CD4-positive, alpha-beta T cell (primary cell): Measurements from ENCODE around the gene ZNF423. TPM values are rescaled to one million over a fixed set of nuclear protein-coding genes. Genes with fewer than 3 reads are reported as not detected.

Experiments used
- ATAC-seq: fragments of 200-7000 bp; cut with Tn5 transposase; one replicate; pipeline ENCODE4 v1.10.0; 2022; ENCODE audit warnings: mild to moderate bottlenecking; ENCODE audit not compliant: poor library complexity
- CTCF ChIA-PET: fragments of 350-600 bp; sonication (Branson Sonifier 250); formaldehyde crosslinking; loops from one replicate; lab custom pipeline; 2021; ENCODE audit warnings: antibody characterized with exemption, inconsistent platforms; lab: Charles Lee
- POLR2A ChIA-PET: fragments of 350-600 bp; sonication (Branson Sonifier 250); formaldehyde crosslinking; loops from one replicate; lab custom pipeline; 2021; ENCODE audit warnings: antibody characterized with exemption, inconsistent platforms; lab: Charles Lee
- DNase-seq, 14 experiments: peaks; one replicate each; pipeline ENCODE4 v3.0.0-alpha.2; 2013 to 2020; ENCODE audit warnings: mixed read lengths in 2 of 14
- H3K27ac ChIP-seq, 2 donors: one replicate each; pipeline versions ENCODE4 v1.5.1 to v1.7.0; 2013; ENCODE audit warnings: low read length in 2 of 2, low read depth in 1 of 2, mild to moderate bottlenecking in 1 of 2
- H3K27me3 ChIP-seq, 2 experiments: 1 replicate in 1 of 2; 2 replicates in 1 of 2; pipeline versions ENCODE4 v1.6.1 to v1.7.0; 2013; ENCODE audit warnings: low read length in 2 of 2, control low read depth in 1 of 2, mild to moderate bottlenecking in 1 of 2, moderate library complexity in 1 of 2; ENCODE audit not compliant: insufficient read depth in 2 of 2, control insufficient read depth in 1 of 2
- H3K36me3 ChIP-seq: one replicate; pipeline ENCODE4 v1.6.1; 2013; ENCODE audit warnings: low read length, control low read depth; ENCODE audit not compliant: insufficient read depth
- H3K4me1 ChIP-seq: one replicate; pipeline ENCODE4 v1.6.1; 2013; ENCODE audit warnings: low read length, control low read depth; ENCODE audit not compliant: insufficient read depth
- H3K4me3 ChIP-seq: one replicate; pipeline ENCODE4 v1.5.1; 2013; ENCODE audit warnings: mild to moderate bottlenecking, low read length, moderate library complexity
- H3K9me3 ChIP-seq, 2 experiments: 1 replicate in 1 of 2; 2 replicates in 1 of 2; pipeline versions ENCODE4 v1.6.1 to v1.7.0; 2013; ENCODE audit warnings: low read length in 2 of 2, mild to moderate bottlenecking in 2 of 2, control low read depth in 1 of 2, moderate library complexity in 1 of 2; ENCODE audit not compliant: control insufficient read depth in 1 of 2, insufficient read depth in 1 of 2
- H3K27ac Mint-ChIP-seq: one replicate; pipeline ENCODE4 v1.8.0; 2020; ENCODE audit warnings: mixed read lengths
- H3K27me3 Mint-ChIP-seq: one replicate; pipeline ENCODE4 v1.8.0; 2021; ENCODE audit warnings: mixed read lengths
- H3K36me3 Mint-ChIP-seq: one replicate; pipeline ENCODE4 v1.8.0; 2021; ENCODE audit warnings: low read depth, mixed read lengths
- H3K4me1 Mint-ChIP-seq: one replicate; pipeline ENCODE4 v1.8.0; 2021; ENCODE audit warnings: low read depth, mixed read lengths
- H3K4me3 Mint-ChIP-seq: one replicate; pipeline ENCODE4 v1.8.0; 2020; ENCODE audit warnings: mild to moderate bottlenecking, mixed read lengths
- H3K9me3 Mint-ChIP-seq: one replicate; pipeline ENCODE4 v1.8.0; 2020; ENCODE audit warnings: mixed read lengths
- CTCF ChIP-seq: fragments of 200-600 bp; IDR thresholded peaks from one replicate; pipeline ENCODE4 v1.8.0; 2022; ENCODE audit warnings: antibody characterized with exemption, mild to moderate bottlenecking
- intact Hi-C, 2 experiments: fragments of 100-400 bp; cut with DNase I in 1 of 2; cut with micrococcal nuclease in 1 of 2; formaldehyde crosslinking; loops; one replicate each; pipeline versions ENCODE4 v1.15.1 to v1.9.0; 2023 to 2025; cut with DNase I, micrococcal nuclease
- total RNA-seq, 174 experiments: library from RNA in 2 of 174; stranded (reverse) in 2 of 174; gene quantifications; one replicate each; pipeline ENCODE4 v1.2.3 and lab custom pipeline; 2021 to 2026

Gene ZNF423
- total RNA-seq, 2 experiments from 2014 or later: not detected

GRCh38 chr16:49886554-49887094 is 30.7 kb upstream of the ZNF423 start:
- peaks cover 57% of the 10 kb centered on the region for H3K27me3 Mint-ChIP-seq
- ChIA-PET CTCF (no interaction called here), POLR2A (no interaction called here)
- ATAC-seq (no peak), DNase-seq (no peak)
- Histone ChIP-seq H3K9me3 (peaks cover 0 to 7% of the 10 kb centered on the region in 2 experiments), H3K4me3 (no peak overlapping the region), H3K27me3 (no peaks in the 10 kb centered on the region), H3K4me1 (no peaks in the 10 kb centered on the region), H3K27ac (no peak overlapping the region), H3K36me3 (no peaks in the 10 kb centered on the region)
- H3K27ac Mint-ChIP-seq: no peak overlapping the region
- no peak for TF ChIP-seq CTCF
- intact Hi-C loops: no loop called here
- no peaks in the 10 kb centered on the region for H3K36me3 Mint-ChIP-seq
- no peak overlapping the region for H3K4me3 Mint-ChIP-seq
- peaks cover 3% of the 10 kb centered on the region for H3K9me3 Mint-ChIP-seq
- H3K4me1 Mint-ChIP-seq: no peaks in the 10 kb centered on the region

DNA sequence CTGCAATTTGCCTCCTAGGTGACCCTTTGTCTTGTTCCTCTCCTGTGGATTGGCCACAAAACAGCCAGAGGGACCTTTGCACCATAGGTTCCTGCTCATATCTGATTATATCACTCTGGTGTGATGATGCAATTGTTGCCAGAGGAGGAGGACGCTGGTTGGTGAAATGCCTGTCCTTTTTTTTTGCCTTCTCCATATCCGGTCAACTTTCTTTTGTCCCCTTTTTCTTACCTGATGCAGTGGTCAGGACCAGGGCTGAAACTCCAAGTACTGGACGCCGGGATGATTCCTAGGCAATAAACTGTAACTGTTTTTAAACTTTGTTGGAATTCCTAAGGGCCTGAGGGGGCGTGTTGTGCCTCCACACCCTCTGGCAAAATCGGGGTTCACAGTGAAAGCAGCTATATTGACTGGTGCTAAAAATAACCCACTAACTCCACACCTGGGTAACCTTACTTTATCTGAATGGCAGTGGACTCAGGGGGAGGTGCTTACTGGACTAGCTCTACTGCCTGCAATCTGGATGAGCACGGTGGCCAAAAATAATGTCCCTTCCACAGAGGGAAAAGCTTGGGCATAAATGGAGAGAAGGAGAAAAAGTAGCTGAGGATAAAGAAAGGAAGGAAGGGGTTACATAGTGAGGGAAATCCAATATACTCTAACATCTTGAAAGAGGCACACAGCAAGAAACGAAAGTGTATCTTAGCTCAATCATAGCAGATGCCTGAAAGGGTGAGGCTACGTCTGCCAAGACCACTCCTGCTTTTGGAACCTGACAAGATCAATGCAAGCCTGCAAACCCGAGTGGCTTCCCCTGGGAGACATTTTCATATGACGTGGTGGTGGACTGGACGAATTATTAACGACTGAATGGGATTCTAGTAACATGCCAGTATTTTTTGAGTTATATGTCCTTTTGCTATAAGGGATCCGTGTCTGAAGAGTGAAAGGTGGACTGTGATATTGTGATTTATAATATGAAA is 28.4 kb upstream of the ZNF423 start:
- POLR2A ChIA-PET: no interaction called here
- no peak overlapping the region for H3K4me3 Mint-ChIP-seq

More for the DNA sequence above, 28.4 kb upstream of the ZNF423 start:
- ATAC-seq (no peak), DNase-seq (no peak)
- CTCF ChIA-PET: interaction anchor here (0.7 kb wide), 1 partner anchor 36 kb away, joined by 3 read pairs; no protein-coding TSS in a partner anchor
- Histone ChIP-seq H3K4me1 (no peaks in the 10 kb centered on the region), H3K4me3 (no peak overlapping the region), H3K27ac (no peak overlapping the region), H3K36me3 (no peaks in the 10 kb centered on the region), H3K9me3 (peaks cover 0 to 3% of the 10 kb centered on the region in 2 experiments), H3K27me3 (peaks cover 2 to 8% of the 10 kb centered on the region in 2 experiments)
- no peaks in the 10 kb centered on the region for H3K9me3 Mint-ChIP-seq
- intact Hi-C loops: no loop called here
- no peak for TF ChIP-seq CTCF
- no peaks in the 10 kb centered on the region for H3K4me1 Mint-ChIP-seq
- H3K36me3 Mint-ChIP-seq: no peaks in the 10 kb centered on the region
- H3K27me3 Mint-ChIP-seq: peaks cover 62% of the 10 kb centered on the region
- H3K27ac Mint-ChIP-seq: no peak overlapping the region
